ENCODE measurements around the gene HOXC13.

- TF ChIP-seq SRSF1 (IDR thresholded peaks at IDR 0.05; ENCODE audit: low read depth, low read length) = no peak
- TF ChIP-seq ETV5 (CRISPR knock-in tag; IDR thresholded peaks at IDR 0.05; ENCODE audit: low read depth) = no peak
- TF ChIP-seq, protein P1, sequence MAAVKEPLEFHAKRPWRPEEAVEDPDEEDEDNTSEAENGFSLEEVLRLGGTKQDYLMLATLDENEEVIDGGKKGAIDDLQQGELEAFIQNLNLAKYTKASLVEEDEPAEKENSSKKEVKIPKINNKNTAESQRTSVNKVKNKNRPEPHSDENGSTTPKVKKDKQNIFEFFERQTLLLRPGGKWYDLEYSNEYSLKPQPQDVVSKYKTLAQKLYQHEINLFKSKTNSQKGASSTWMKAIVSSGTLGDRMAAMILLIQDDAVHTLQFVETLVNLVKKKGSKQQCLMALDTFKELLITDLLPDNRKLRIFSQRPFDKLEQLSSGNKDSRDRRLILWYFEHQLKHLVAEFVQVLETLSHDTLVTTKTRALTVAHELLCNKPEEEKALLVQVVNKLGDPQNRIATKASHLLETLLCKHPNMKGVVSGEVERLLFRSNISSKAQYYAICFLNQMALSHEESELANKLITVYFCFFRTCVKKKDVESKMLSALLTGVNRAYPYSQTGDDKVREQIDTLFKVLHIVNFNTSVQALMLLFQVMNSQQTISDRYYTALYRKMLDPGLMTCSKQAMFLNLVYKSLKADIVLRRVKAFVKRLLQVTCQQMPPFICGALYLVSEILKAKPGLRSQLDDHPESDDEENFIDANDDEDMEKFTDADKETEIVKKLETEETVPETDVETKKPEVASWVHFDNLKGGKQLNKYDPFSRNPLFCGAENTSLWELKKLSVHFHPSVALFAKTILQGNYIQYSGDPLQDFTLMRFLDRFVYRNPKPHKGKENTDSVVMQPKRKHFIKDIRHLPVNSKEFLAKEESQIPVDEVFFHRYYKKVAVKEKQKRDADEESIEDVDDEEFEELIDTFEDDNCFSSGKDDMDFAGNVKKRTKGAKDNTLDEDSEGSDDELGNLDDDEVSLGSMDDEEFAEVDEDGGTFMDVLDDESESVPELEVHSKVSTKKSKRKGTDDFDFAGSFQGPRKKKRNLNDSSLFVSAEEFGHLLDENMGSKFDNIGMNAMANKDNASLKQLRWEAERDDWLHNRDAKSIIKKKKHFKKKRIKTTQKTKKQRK (IDR thresholded peaks at IDR 0.05; ENCODE audit: borderline replicate concordance, low read depth, low read length) = no peak
- TF ChIP-seq, protein P2, sequence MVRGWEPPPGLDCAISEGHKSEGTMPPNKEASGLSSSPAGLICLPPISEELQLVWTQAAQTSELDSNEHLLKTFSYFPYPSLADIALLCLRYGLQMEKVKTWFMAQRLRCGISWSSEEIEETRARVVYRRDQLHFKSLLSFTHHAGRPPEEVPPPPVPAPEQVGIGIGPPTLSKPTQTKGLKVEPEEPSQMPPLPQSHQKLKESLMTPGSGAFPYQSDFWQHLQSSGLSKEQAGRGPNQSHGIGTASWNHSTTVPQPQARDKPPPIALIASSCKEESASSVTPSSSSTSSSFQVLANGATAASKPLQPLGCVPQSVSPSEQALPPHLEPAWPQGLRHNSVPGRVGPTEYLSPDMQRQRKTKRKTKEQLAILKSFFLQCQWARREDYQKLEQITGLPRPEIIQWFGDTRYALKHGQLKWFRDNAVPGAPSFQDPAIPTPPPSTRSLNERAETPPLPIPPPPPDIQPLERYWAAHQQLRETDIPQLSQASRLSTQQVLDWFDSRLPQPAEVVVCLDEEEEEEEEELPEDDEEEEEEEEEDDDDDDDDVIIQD (CRISPR knock-in tag; IDR thresholded peaks at IDR 0.05) = no peak
- TF ChIP-seq ADNP (tag; IDR thresholded peaks at IDR 0.05) = no peak
- no peak for TF ChIP-seq CTCF (IDR thresholded peaks at IDR 0.05 in 2 of 3, conservative IDR thresholded peaks at IDR 0.05 in 1 of 3; ENCODE audit: insufficient read depth in 2 of 3, low read depth in 1 of 3, low read length in 3 of 3)
These were observed 38.4 kb downstream of the HOXC13 start for GRCh38 chr12:53976823-53977595.

Measured in K562 (cell line).